Panc1 (cell line): ENCODE measurements around the gene SCGB1A1. TPM values are rescaled to one million over a fixed set of nuclear protein-coding genes. Genes with fewer than 3 reads are reported as not detected.

ENCODE experiments used
- ATAC-seq: fragments of 200-7000 bp; cut with Tn5 transposase; 2 replicates; pipeline ENCODE4 v1.9.1; 2020; ENCODE audit warnings: mild to moderate bottlenecking, moderate library complexity
- BruUV-seq: library from RNA; stranded (reverse); fragments of 400-500 nt; replicated peaks from 2 replicates; lab custom pipeline; 2021; lab: Mats Ljungman, UMichigan
- CTCF ChIA-PET: fragments of 300-600 bp; sonication (Branson Sonifier 250); formaldehyde crosslinking; loops from one replicate; lab custom pipeline; 2022; ENCODE audit warnings: antibody characterized with exemption; lab: Charles Lee
- POLR2A ChIA-PET: fragments of 300-600 bp; sonication (Branson Sonifier 250); formaldehyde crosslinking; loops from one replicate; lab custom pipeline; 2022; ENCODE audit warnings: antibody characterized with exemption; lab: Charles Lee
- DNase-seq: peaks from one replicate; pipeline ENCODE4 v3.0.0-alpha.2; 2010; ENCODE audit warnings: low read depth, low spot score
- H3K27ac ChIP-seq: 2 replicates; pipeline ENCODE4 v1.5.1; 2011; ENCODE audit warnings: mild to moderate bottlenecking, low read length, inconsistent platforms
- H3K27me3 ChIP-seq: fragments of 200-500 bp; sonication (Bioruptor generic); 2 replicates; pipeline ENCODE4 v1.6.0; 2014; ENCODE audit warnings: low read length, inconsistent platforms; ENCODE audit not compliant: control insufficient read depth, insufficient read depth
- H3K36me3 ChIP-seq: fragments of 200-500 bp; sonication (Bioruptor generic); 2 replicates; pipeline ENCODE4 v1.5.1; 2014; ENCODE audit warnings: inconsistent platforms, mild to moderate bottlenecking, low read length, moderate library complexity; ENCODE audit not compliant: control insufficient read depth, insufficient read depth
- H3K4me1 ChIP-seq: 2 replicates; pipeline ENCODE4 v1.5.1; 2011; ENCODE audit warnings: inconsistent platforms, mild to moderate bottlenecking, low read length, moderate library complexity; ENCODE audit not compliant: control insufficient read depth, insufficient read depth
- H3K4me3 ChIP-seq, 2 experiments: 2 replicates each; pipeline ENCODE4 v1.5.1; 2011 to 2012; ENCODE audit warnings: low read depth in 2 of 2, low read length in 2 of 2, mild to moderate bottlenecking in 2 of 2, inconsistent platforms in 1 of 2, moderate library complexity in 1 of 2
- H3K9me3 ChIP-seq: fragments of 200-500 bp; sonication (Bioruptor generic); 2 replicates; pipeline ENCODE4 v1.5.1; 2014; ENCODE audit warnings: low read depth, mild to moderate bottlenecking, inconsistent platforms, low read length, moderate library complexity; ENCODE audit not compliant: control insufficient read depth, insufficient read depth
- POLR2AphosphoS5 ChIP-seq: IDR thresholded peaks from 2 replicates; pipeline ENCODE4 v1.6.1; 2012; ENCODE audit warnings: mild to moderate bottlenecking, low read depth, low read length, moderate library complexity
- SIN3A ChIP-seq: IDR thresholded peaks from 2 replicates; pipeline ENCODE4 v1.6.1; 2012; ENCODE audit warnings: low read depth, mild to moderate bottlenecking, low read length, moderate library complexity, borderline replicate concordance; ENCODE audit not compliant: insufficient read depth
- TCF7L2 ChIP-seq: IDR thresholded peaks from 2 replicates; pipeline ENCODE4 v1.6.1; 2011; ENCODE audit warnings: mild to moderate bottlenecking, low read depth, low read length, inconsistent platforms
- in situ Hi-C: cut with HindIII; loops from 2 replicates; pipeline ENCODE4 v1.10.0; 2016; ENCODE audit warnings: low sequenced_read_pairs, low pct_unique_long_range_greater_than_20kb
- intact Hi-C: fragments of 100-400 bp; cut with micrococcal nuclease; formaldehyde crosslinking; loops from one replicate; pipeline ENCODE4 v1.10.0; 2022; ENCODE audit not compliant: unreplicated experiment
- total RNA-seq: library from RNA; stranded (reverse); gene quantifications from one replicate; pipeline ENCODE4 v1.2.1, GENCODE V29; 2021; ENCODE audit not compliant: unreplicated experiment
- TF ChIP-seq, protein P1 (sequence below): fragments of 450-650 bp; IDR thresholded peaks from 2 replicates; pipeline ENCODE4 v1.5.1; 2017; ENCODE audit warnings: mild to moderate bottlenecking
- TF ChIP-seq, protein P2 (sequence below), 2 experiments: IDR thresholded peaks; 2 replicates each; pipeline ENCODE4 v1.6.1; 2011 to 2012; ENCODE audit warnings: low read depth in 2 of 2, control low read depth in 1 of 2, low read length in 1 of 2, mild to moderate bottlenecking in 1 of 2, moderate library complexity in 1 of 2; ENCODE audit not compliant: insufficient read depth in 1 of 2

The SCGB1A1 gene
- total RNA-seq, 1 experiment from 2014 or later = 1.1 TPM

DNA sequence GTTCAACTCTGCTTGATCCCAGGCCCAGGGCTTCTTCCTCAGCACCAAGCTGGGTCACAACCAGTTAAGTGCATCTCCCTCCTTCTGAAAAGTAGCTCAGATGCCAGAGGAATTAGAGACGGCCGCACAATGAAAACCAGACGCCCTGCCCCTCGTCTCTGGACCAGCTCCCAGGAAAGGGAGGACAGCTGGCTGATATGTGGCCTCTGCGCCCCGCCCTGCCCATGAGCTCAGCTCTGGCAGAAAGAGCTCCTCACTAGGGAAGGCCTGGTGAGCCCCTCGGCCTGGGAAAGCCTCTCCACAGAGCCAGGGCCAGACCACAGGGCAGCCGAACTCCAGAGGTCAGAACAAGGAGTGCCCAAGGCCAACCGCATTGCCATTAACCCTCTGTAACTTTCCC is 18.1 kb upstream of the SCGB1A1 start:
- peak overlapping the region; percentile 59; the same call in 1 of the 2 replicates for H3K27ac ChIP-seq
- ATAC-seq (no peak), DNase-seq (no peak)
- CTCF ChIA-PET = interaction anchor here (1.4 kb wide), 1 partner anchor 143 kb away, joined by 3 read pairs; no protein-coding TSS in a partner anchor
- H3K4me1 ChIP-seq = peaks cover 31% of the 10 kb centered on the region
- no TSS peak for BruUV-seq
- TF ChIP-seq, protein P1, sequence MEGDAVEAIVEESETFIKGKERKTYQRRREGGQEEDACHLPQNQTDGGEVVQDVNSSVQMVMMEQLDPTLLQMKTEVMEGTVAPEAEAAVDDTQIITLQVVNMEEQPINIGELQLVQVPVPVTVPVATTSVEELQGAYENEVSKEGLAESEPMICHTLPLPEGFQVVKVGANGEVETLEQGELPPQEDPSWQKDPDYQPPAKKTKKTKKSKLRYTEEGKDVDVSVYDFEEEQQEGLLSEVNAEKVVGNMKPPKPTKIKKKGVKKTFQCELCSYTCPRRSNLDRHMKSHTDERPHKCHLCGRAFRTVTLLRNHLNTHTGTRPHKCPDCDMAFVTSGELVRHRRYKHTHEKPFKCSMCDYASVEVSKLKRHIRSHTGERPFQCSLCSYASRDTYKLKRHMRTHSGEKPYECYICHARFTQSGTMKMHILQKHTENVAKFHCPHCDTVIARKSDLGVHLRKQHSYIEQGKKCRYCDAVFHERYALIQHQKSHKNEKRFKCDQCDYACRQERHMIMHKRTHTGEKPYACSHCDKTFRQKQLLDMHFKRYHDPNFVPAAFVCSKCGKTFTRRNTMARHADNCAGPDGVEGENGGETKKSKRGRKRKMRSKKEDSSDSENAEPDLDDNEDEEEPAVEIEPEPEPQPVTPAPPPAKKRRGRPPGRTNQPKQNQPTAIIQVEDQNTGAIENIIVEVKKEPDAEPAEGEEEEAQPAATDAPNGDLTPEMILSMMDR = no peak
- TF ChIP-seq, protein P2, sequence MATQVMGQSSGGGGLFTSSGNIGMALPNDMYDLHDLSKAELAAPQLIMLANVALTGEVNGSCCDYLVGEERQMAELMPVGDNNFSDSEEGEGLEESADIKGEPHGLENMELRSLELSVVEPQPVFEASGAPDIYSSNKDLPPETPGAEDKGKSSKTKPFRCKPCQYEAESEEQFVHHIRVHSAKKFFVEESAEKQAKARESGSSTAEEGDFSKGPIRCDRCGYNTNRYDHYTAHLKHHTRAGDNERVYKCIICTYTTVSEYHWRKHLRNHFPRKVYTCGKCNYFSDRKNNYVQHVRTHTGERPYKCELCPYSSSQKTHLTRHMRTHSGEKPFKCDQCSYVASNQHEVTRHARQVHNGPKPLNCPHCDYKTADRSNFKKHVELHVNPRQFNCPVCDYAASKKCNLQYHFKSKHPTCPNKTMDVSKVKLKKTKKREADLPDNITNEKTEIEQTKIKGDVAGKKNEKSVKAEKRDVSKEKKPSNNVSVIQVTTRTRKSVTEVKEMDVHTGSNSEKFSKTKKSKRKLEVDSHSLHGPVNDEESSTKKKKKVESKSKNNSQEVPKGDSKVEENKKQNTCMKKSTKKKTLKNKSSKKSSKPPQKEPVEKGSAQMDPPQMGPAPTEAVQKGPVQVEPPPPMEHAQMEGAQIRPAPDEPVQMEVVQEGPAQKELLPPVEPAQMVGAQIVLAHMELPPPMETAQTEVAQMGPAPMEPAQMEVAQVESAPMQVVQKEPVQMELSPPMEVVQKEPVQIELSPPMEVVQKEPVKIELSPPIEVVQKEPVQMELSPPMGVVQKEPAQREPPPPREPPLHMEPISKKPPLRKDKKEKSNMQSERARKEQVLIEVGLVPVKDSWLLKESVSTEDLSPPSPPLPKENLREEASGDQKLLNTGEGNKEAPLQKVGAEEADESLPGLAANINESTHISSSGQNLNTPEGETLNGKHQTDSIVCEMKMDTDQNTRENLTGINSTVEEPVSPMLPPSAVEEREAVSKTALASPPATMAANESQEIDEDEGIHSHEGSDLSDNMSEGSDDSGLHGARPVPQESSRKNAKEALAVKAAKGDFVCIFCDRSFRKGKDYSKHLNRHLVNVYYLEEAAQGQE (IDR thresholded peaks at IDR 0.05; ENCODE audit: insufficient read depth in 1 of 2, low read depth in 2 of 2, low read length in 1 of 2) = no peak
- TF ChIP-seq TCF7L2 (no peak), POLR2AphosphoS5 (no peak), SIN3A (no peak)
- intact Hi-C loops (no loop called here), in situ Hi-C loops (no loop called here)
- H3K4me3 ChIP-seq = no peak overlapping the region
- no peaks in the 10 kb centered on the region for H3K36me3 ChIP-seq
- H3K9me3 ChIP-seq = no peaks in the 10 kb centered on the region
- no peaks in the 10 kb centered on the region for H3K27me3 ChIP-seq
- POLR2A ChIA-PET = no interaction called here

GRCh38 chr11:62401356-62401755 is 17.5 kb upstream of the SCGB1A1 start:
- in situ Hi-C loops (no loop called here), intact Hi-C loops (no loop called here)
- no TSS peak for BruUV-seq
- no peak for DNase-seq
- Histone ChIP-seq H3K27me3 (no peaks in the 10 kb centered on the region), H3K9me3 (no peaks in the 10 kb centered on the region), H3K4me3 (no peak overlapping the region), H3K27ac (peak overlapping the region; percentile 36; the same call in 1 of the 2 replicates), H3K4me1 (peaks cover 28% of the 10 kb centered on the region), H3K36me3 (no peaks in the 10 kb centered on the region)
- TF ChIP-seq TCF7L2 (no peak), POLR2AphosphoS5 (no peak), SIN3A (no peak)
- TF ChIP-seq, protein P1 = no peak
- TF ChIP-seq, protein P2 (IDR thresholded peaks at IDR 0.05; ENCODE audit: insufficient read depth in 1 of 2, low read depth in 2 of 2, low read length in 1 of 2) = no peak
- ChIA-PET CTCF (no interaction called here), POLR2A (interaction anchor here (0.5 to 0.7 kb wide), 2 partner anchors 10 to 15 kb away, joined by 3 to 6 read pairs; no protein-coding TSS in a partner anchor)
- ATAC-seq = no peak
